Astrocyte (in vitro differentiated cells and primary cell): Measurements from ENCODE around the gene SCUBE3. TPM values are rescaled to one million over a fixed set of nuclear protein-coding genes. Genes with fewer than 3 reads are reported as not detected.

ENCODE experiments used
- DNase-seq: peaks from one replicate; pipeline ENCODE4 v3.0.0-alpha.2; 2010; ENCODE audit warnings: low read depth
- FAIRE-seq: peaks from 2 replicates; lab custom pipeline; 2011; peaks lifted over from hg19 to GRCh38; lab: Jason Lieb, UNC
- H2AFZ ChIP-seq: 2 replicates; pipeline ENCODE4 v1.6.0; 2012; ENCODE audit warnings: low read depth, low read length, inconsistent platforms
- H3K27ac ChIP-seq: 2 replicates; pipeline ENCODE4 v1.5.1; 2011; ENCODE audit warnings: low read depth, low read length, inconsistent platforms
- H3K27me3 ChIP-seq: 2 replicates; pipeline ENCODE4 v1.6.0; 2011; ENCODE audit warnings: low read length, inconsistent platforms; ENCODE audit not compliant: insufficient read depth
- H3K36me3 ChIP-seq: 2 replicates; pipeline ENCODE4 v1.5.1; 2011; ENCODE audit warnings: low read length, inconsistent platforms; ENCODE audit not compliant: insufficient read depth
- H3K4me1 ChIP-seq: 2 replicates; pipeline ENCODE4 v1.5.1; 2011; ENCODE audit warnings: low read length, inconsistent platforms; ENCODE audit not compliant: insufficient read depth
- H3K4me2 ChIP-seq: 2 replicates; pipeline ENCODE4 v1.6.0; 2012; ENCODE audit warnings: low read length, inconsistent platforms
- H3K4me3 ChIP-seq: 2 replicates; pipeline ENCODE4 v1.5.1; 2011; ENCODE audit warnings: low read depth, mild to moderate bottlenecking, low read length, inconsistent platforms; ENCODE audit not compliant: insufficient read depth
- H3K79me2 ChIP-seq: 2 replicates; pipeline ENCODE4 v1.6.0; 2012; ENCODE audit warnings: mild to moderate bottlenecking, low read length, inconsistent platforms; ENCODE audit not compliant: insufficient read depth
- H3K9ac ChIP-seq: 2 replicates; pipeline ENCODE4 v1.6.0; 2012; ENCODE audit warnings: mild to moderate bottlenecking, low read length, inconsistent platforms
- H3K9me3 ChIP-seq: 2 replicates; pipeline ENCODE4 v1.5.1; 2012; ENCODE audit warnings: low read depth, mild to moderate bottlenecking, low read length, inconsistent platforms; ENCODE audit not compliant: insufficient read depth
- H4K20me1 ChIP-seq: 2 replicates; pipeline ENCODE4 v1.6.0; 2012; ENCODE audit warnings: low read length, inconsistent platforms; ENCODE audit not compliant: insufficient read depth
- H3K27ac Mint-ChIP-seq: one replicate; pipeline ENCODE4 v1.8.0; 2021; ENCODE audit warnings: mild to moderate bottlenecking, mixed read lengths; ENCODE audit not compliant: unreplicated experiment
- H3K27me3 Mint-ChIP-seq: one replicate; pipeline ENCODE4 v1.8.0; 2021; ENCODE audit warnings: low read depth, mixed read lengths; ENCODE audit not compliant: unreplicated experiment
- H3K36me3 Mint-ChIP-seq: one replicate; pipeline ENCODE4 v1.8.0; 2021; ENCODE audit warnings: low read depth, mixed read lengths; ENCODE audit not compliant: unreplicated experiment
- H3K4me1 Mint-ChIP-seq: one replicate; pipeline ENCODE4 v1.8.0; 2021; ENCODE audit warnings: low read depth, mixed read lengths; ENCODE audit not compliant: unreplicated experiment
- H3K4me3 Mint-ChIP-seq: one replicate; pipeline ENCODE4 v1.8.0; 2021; ENCODE audit warnings: mild to moderate bottlenecking, moderate library complexity, mixed read lengths; ENCODE audit not compliant: unreplicated experiment
- H3K9me3 Mint-ChIP-seq: one replicate; pipeline ENCODE4 v1.8.0; 2021; ENCODE audit warnings: mild to moderate bottlenecking, mixed read lengths; ENCODE audit not compliant: unreplicated experiment
- CTCF ChIP-seq: IDR thresholded peaks from 2 replicates; pipeline ENCODE4 v1.5.1; 2011; ENCODE audit warnings: low read depth, mild to moderate bottlenecking, inconsistent platforms, low read length, moderate library complexity; ENCODE audit not compliant: insufficient read depth
- EZH2 ChIP-seq: IDR thresholded peaks from 2 replicates; pipeline ENCODE4 v1.6.1; 2012; ENCODE audit warnings: mild to moderate bottlenecking, low read length, inconsistent platforms; ENCODE audit not compliant: insufficient read depth
- total RNA-seq: library from RNA; stranded (reverse); gene quantifications from 2 replicates; pipeline ENCODE4 v1.2.1, GENCODE V29; 2021

SCUBE3 gene
- total RNA-seq, 1 donor from 2014 or later: 10.1 TPM

GRCh38 chr6:35190306-35190705 is 23.4 kb upstream of the SCUBE3 start:
- no peak overlapping the region for H3K4me2 ChIP-seq
- TF ChIP-seq EZH2: no peak
- no peak for TF ChIP-seq CTCF
- Mint-ChIP-seq H3K4me1 (peaks cover 6% of the 10 kb centered on the region), H3K4me3 (no peak overlapping the region), H3K27me3 (no peaks in the 10 kb centered on the region), H3K27ac (no peak overlapping the region), H3K36me3 (no peaks in the 10 kb centered on the region), H3K9me3 (peaks cover 2% of the 10 kb centered on the region)
- H3K27me3 ChIP-seq: no peaks in the 10 kb centered on the region
- H3K79me2 ChIP-seq: no peaks in the 10 kb centered on the region
- FAIRE-seq: no peak
- DNase-seq: no peak
- H3K27ac ChIP-seq: no peak overlapping the region
- H3K4me3 ChIP-seq: no peak overlapping the region
- H4K20me1 ChIP-seq: no peaks in the 10 kb centered on the region
- no peaks in the 10 kb centered on the region for H3K36me3 ChIP-seq
- H3K9ac ChIP-seq: no peak overlapping the region
- no peaks in the 10 kb centered on the region for H3K9me3 ChIP-seq
- H2AFZ ChIP-seq: no peak overlapping the region
- peaks cover 8% of the 10 kb centered on the region for H3K4me1 ChIP-seq

- Histone ChIP-seq H4K20me1 (no peaks in the 10 kb centered on the region), H3K27me3 (no peaks in the 10 kb centered on the region), H3K9ac (no peak overlapping the region), H3K4me3 (no peak overlapping the region), H3K4me2 (no peak overlapping the region), H3K4me1 (no peaks in the 10 kb centered on the region), H3K79me2 (no peaks in the 10 kb centered on the region), H2AFZ (no peak overlapping the region), H3K36me3 (no peaks in the 10 kb centered on the region), H3K9me3 (no peaks in the 10 kb centered on the region), H3K27ac (no peak overlapping the region)
- FAIRE-seq: no peak
- TF ChIP-seq EZH2 (no peak), CTCF (no peak)
- Mint-ChIP-seq H3K9me3 (peaks cover 2% of the 10 kb centered on the region), H3K36me3 (no peaks in the 10 kb centered on the region), H3K4me1 (no peaks in the 10 kb centered on the region), H3K27ac (no peak overlapping the region), H3K27me3 (no peaks in the 10 kb centered on the region), H3K4me3 (no peak overlapping the region)
- DNase-seq: no peak
Observed at GRCh38 chr6:35191889-35192288, 21.9 kb upstream of the SCUBE3 start.

- Histone ChIP-seq H3K9me3 (no peaks in the 10 kb centered on the region), H3K79me2 (no peaks in the 10 kb centered on the region), H3K27ac (no peak overlapping the region), H3K4me2 (no peak overlapping the region), H3K9ac (no peak overlapping the region), H3K4me1 (no peaks in the 10 kb centered on the region), H2AFZ (no peak overlapping the region), H3K4me3 (no peak overlapping the region), H3K36me3 (no peaks in the 10 kb centered on the region), H3K27me3 (no peaks in the 10 kb centered on the region), H4K20me1 (no peaks in the 10 kb centered on the region)
- Mint-ChIP-seq H3K9me3 (peaks cover 2% of the 10 kb centered on the region), H3K4me1 (no peaks in the 10 kb centered on the region), H3K27me3 (no peaks in the 10 kb centered on the region), H3K4me3 (no peak overlapping the region), H3K36me3 (no peaks in the 10 kb centered on the region), H3K27ac (no peak overlapping the region)
- TF ChIP-seq CTCF (no peak), EZH2 (no peak)
- DNase-seq: no peak
- no peak for FAIRE-seq
Observed at GRCh38 chr6:35192301-35192860, 21.4 kb upstream of the SCUBE3 start.
